HG02642 (cell line): Measurements from ENCODE around the gene HEPACAM.
"Not testable (repeated sequence)": the region's sequence is repeated elsewhere in the genome, so short reads cannot be mapped to it uniquely, and the experiment has no call there.

ENCODE experiments used
- ATAC-seq: cut with Tn5 transposase; IDR thresholded peaks from one replicate; pipeline ENCODE4 v1.9.1; 2021; ENCODE audit warnings: mild to moderate bottlenecking; ENCODE audit not compliant: unreplicated experiment, poor library complexity

HEPACAM gene, protein sequence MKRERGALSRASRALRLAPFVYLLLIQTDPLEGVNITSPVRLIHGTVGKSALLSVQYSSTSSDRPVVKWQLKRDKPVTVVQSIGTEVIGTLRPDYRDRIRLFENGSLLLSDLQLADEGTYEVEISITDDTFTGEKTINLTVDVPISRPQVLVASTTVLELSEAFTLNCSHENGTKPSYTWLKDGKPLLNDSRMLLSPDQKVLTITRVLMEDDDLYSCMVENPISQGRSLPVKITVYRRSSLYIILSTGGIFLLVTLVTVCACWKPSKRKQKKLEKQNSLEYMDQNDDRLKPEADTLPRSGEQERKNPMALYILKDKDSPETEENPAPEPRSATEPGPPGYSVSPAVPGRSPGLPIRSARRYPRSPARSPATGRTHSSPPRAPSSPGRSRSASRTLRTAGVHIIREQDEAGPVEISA

GRCh38 chr11:124935548-124936514, at the start of gene HEPACAM:
TSS of gene HEPACAM (minus strand) at chr11:124936047. CDS start at chr11:124936006, 41 bp downstream.
- ATAC-seq, result no peak

GRCh38 chr11:124984512-124984854, 48.6 kb upstream of the HEPACAM start:
- no peak for ATAC-seq

DNA sequence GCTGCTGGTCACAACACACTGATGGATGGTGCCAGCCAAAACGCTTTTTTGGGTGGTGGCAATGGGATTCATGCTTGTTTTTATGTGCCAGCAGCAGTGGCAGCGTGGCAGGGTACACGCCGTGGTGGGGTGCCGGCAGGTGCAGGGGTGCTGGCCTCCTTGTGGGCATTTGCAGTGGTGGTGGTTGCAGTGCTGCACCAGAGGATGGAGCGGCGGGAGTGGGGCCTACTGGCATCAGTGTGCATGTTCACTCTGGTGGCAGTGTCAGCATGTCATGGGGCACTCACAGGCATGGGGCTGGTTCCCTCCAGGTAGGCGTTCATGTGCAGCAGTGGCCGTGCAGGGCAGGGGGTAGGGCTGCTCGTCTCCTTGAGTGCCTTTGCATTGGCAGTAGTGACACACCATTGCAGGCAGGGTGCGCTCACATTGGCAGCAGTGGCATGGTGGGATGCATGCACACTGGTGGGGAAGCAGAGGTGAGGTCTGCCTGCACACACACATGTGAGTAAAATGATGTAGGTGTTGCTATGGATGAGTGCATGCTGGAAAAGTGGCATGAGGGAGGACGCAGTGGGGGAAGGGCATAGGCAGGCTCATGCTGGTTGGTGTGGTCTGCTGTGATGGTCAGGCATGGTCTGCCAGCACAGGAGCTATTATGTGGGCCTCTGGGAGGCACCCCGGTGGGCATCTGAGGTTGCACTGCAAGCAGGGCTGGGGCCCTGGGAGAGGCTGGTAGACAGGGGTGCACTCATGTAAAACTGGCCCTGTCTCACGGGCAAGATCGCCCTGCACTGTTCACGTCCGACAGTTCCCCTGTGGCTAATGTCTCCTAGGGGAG, 48.0 kb upstream of the HEPACAM start:
- ATAC-seq, result no peak

- no peak for ATAC-seq
These were observed 46.2 kb upstream of the HEPACAM start for GRCh38 chr11:124982043-124982442.

DNA sequence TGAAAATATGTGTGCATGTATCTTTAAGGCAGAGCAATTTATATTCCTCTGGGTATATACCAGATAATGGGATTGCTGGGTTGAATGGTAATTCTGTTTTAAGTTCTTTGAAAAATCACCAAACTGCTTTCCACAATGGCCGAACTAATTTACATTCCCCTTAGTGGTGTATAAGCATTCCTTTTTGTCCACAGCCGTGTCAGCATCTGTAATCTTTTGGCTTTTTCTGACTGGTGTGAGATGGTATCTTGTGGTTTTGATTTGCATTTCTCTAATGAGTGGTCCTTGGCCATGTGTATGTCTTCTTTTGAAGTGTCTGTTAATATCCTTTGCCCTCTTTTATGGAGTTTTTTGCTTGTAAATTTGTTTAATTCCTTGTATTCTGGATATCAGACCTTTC, 42.5 kb upstream of the HEPACAM start:
- ATAC-seq, result no peak

GRCh38 chr11:124977006-124977405, 41.2 kb upstream of the HEPACAM start:
- ATAC-seq, result no peak

GRCh38 chr11:124976531-124976930, 40.7 kb upstream of the HEPACAM start:
- no peak for ATAC-seq

GRCh38 chr11:124971810-124972209, 36.0 kb upstream of the HEPACAM start:
- no peak for ATAC-seq

DNA sequence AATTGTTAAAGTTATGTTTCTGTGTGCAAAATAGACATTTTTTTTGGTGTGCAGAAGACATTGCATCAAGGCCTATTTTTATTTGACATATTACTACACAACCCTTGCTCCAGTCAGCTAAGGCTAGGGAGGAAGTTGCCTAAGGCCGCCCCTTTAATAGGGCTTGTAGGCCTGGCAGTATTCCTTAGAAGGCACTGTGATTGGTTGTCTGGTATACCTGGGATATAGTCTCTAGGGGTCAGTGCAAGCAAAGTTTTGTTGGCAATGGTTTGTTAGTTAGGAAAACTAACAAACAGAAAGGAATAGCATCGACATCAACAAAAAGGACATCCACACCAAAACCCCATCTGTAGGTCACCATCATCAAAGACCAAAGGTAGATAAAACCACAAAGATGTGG, 35.1 kb upstream of the HEPACAM start:
- no peak for ATAC-seq

DNA sequence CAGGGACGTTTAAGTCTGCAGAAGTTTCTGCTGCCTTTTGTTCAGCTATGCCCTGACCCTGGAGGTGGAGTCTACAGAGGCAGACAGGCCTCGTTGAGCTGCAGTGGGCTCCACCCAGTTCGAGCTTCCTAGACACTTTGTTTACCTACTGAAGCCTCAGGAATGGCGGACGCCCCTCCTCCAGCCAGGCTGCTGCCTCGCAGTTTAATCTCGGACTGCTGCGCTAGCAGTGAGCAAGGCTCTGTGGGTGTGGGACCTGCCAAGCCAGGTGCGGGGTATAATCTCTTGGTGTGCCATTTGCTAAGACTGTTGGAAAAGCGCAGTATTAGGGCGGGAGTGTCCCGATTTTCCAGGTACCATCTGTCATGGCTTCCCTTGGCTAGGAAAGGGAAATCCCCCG, 32.4 kb upstream of the HEPACAM start:
- ATAC-seq, result not testable (repeated sequence)

GRCh38 chr11:124961972-124962609, 26.2 kb upstream of the HEPACAM start:
- ATAC-seq, result peak; percentile 81

DNA sequence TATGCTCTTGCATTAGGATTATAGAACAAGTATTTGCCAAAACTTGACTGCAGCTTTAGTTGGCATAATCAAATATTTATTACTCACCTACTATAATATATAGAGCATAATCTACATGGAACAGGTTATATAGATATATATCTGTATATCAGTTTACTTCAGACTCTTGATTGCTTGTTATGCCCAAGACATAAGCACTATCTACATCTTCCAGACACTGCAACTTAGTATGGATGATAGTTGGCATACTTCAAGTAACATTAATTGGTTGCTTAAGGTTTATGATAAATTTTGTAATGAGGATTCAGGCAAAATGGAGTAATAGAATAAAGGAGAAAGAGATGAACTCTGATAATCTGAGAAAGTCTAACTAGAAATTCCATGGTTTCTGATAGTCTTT, 19.2 kb upstream of the HEPACAM start:
- ATAC-seq, result no peak

GRCh38 chr11:124954590-124954955, 18.7 kb upstream of the HEPACAM start:
- ATAC-seq, result no peak

DNA sequence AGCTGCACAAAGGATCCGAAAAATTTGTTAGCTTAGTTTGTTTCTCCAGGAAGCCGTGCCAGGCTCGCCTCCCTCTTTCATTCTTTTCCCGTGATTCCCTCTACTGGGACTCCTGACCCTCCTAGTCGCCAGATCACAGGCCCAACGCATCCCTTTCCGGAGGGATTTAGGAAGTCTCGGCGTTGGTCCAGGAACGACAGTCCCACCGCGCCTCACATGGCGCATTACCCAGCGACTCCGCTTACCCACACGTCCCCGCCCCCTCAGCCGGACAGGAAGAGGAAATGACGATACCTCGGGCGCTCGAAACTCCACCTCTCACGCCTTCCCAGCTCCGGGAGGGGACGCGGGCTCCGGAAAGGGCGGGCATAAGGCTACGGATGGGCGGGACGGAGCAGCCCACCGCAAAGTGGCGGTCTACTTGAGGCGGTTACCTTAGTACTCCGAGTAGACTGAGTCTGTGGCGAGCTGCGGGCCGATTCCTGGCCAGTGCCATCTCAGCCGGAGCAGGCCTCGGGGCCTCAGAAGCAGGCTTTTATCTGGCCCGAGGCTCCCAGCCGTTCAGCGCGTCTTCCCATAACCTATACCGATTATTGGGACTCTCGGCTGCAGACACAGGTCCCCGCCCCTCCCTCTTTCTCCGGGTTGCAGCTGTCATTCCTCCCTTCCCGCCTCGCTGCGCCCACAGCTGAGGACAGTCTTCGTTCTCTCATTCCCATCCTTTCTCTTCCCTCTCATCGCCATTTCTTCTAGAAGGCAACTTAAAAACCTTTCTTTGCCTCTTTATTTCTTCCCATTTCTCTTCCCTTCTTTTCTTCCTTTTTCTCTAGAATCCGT, 18.1 kb upstream of the HEPACAM start, which contains the start of gene CCDC15:
Gene CCDC15, plus strand, starts transcription at position 450 of the 837 bp plus-strand sequence. CDS start 531 bp downstream, outside the sequence.
- peak; percentile 100 for ATAC-seq

DNA sequence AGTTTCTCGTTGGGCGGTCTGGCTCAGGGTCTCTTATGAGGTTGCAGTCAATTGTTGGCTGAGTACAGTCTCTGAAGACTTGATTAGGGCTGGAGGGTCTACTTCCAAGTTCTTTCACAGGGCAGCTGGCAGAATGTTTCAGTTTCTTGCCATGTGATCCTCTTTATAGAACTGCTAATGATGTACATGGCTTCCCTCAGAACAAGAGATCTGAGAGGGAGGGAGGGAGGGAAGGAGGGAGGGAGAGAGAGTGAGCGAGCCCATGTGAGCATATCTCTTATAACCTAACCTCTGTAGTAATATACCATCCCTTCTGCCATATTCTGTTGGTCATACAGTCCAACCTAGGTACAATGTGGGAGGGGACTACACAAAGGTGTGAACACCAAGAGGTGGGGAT, 15.5 kb upstream of the HEPACAM start:
- no peak for ATAC-seq

- no peak for ATAC-seq
These were observed 14.9 kb upstream of the HEPACAM start for GRCh38 chr11:124950601-124951330.

DNA sequence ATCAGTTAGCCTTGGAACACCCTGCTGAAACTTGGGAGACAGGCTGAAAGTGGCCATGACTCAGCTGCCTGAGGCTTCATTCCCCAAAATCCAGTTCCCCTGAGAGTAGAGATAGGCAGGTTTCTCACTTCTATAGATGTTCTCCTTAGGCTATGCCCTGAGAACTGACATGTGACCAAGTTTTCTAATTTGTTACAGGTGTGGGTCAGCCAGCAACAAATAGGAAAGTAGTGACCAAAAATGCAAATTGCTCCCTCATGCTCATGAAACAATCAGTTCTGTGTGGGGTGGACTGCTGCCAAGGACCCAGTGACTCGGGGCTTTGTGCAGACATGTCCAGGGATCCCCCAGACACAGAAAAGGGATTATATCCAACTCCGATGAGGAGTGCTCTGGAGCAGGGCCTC, 10.9 kb upstream of the HEPACAM start:
- no peak for ATAC-seq

GRCh38 chr11:124945826-124946225, 10.0 kb upstream of the HEPACAM start:
- no peak for ATAC-seq
